ENCODE results near the gene PPFIBP2.

- TF ChIP-seq ZFP3 (CRISPR knock-in tag; IDR thresholded peaks at IDR 0.05) (no peak), GLIS3 (CRISPR knock-in tag; IDR thresholded peaks at IDR 0.05) (no peak), PATZ1 (CRISPR knock-in tag; IDR thresholded peaks at IDR 0.05; ENCODE audit: borderline replicate concordance) (no peak), OSR1 (CRISPR knock-in tag; IDR thresholded peaks at IDR 0.05) (no peak)
Observed at GRCh38 chr11:7467652-7468051, 46.1 kb upstream of the PPFIBP2 start.

All from SK-N-SH treated with all-trans-retinoic acid at 6 μM for 48 hours (cell line).